ENCODE measurements around the gene MMP21. TPM values are rescaled to one million over a fixed set of nuclear protein-coding genes. Genes with fewer than 3 reads are reported as not detected.

MMP21 gene, protein sequence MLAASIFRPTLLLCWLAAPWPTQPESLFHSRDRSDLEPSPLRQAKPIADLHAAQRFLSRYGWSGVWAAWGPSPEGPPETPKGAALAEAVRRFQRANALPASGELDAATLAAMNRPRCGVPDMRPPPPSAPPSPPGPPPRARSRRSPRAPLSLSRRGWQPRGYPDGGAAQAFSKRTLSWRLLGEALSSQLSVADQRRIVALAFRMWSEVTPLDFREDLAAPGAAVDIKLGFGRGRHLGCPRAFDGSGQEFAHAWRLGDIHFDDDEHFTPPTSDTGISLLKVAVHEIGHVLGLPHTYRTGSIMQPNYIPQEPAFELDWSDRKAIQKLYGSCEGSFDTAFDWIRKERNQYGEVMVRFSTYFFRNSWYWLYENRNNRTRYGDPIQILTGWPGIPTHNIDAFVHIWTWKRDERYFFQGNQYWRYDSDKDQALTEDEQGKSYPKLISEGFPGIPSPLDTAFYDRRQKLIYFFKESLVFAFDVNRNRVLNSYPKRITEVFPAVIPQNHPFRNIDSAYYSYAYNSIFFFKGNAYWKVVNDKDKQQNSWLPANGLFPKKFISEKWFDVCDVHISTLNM
- 0.12 TPM in 1 of 2 replicates, not detected in the other for total RNA-seq

DNA sequence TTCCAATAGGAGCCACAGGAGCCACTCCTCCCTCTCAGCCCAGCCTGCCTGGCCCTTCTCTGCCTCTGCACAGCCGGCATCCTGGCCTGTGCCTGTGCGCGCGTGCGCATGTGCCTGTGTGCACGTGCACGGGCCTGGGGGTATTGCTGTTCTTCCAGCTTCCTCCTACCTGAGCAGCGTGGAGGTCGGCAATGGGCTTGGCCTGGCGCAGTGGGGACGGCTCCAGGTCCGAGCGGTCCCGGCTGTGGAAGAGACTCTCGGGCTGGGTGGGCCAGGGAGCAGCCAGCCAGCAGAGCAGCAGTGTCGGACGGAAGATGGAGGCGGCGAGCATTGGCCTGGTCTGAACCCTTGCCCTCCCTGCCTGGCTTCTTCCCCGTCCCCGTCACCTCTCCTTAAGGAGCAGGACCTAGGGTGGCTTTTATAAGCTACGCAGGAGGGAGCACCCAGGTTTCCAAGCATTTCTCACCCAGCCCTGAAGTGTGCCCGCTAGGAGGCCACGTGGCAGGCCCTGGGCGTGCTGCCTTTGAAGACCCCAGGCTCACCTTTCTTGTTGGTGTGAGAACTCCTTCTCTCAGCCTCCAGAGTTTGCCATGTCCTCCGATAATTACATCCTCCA, at the start of gene MMP21:
Gene MMP21, minus strand, starts transcription at position 331 of the 616 bp plus-strand sequence. Its CDS starts 0 bp downstream, at position 331.

DNA sequence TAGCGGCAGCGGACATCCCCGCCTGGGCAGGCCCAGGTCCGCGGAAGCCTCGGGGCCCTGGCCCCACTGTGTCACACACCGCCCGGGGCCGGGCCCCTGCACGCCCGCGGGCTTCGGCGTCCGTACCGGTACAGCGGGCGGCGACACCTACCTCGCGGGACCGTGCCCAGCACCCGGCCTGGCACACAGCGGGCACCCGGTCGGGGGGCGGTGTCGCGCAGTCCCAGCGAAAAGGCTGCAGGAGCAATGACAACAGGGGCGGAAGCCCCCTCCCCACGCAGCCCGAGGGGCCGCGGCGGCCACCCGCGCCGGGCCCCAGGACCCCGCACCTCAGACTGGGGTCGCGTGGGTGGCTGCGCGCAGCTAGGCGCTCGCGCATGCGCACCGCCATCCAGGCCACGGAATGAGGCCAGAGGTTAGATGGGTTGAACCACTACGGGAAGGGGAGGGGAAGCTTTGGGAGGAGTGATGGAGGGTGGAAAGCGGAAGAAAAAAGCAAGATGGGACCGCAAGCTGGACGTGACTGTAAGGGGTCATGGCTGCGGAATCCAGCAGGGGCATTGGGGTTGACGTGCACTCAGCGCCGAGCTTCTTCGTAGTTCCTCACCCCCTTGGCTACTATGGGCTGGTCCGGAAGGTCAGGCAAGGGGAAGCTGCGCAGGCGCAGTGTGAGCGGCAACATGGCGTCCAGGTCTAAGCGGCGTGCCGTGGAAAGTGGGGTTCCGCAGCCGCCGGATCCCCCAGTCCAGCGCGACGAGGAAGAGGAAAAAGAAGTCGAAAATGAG, 47.4 kb upstream of the MMP21 start, which contains the start of the genes BCCIP and UROS:
Gene BCCIP, plus strand, starts transcription at position 669 of the 785 bp plus-strand sequence. Its CDS starts 12 bp downstream, at position 681.
Gene UROS, minus strand, starts transcription at position 381 of the 785 bp plus-strand sequence. CDS start 6,759 bp downstream, outside the sequence.

DNA sequence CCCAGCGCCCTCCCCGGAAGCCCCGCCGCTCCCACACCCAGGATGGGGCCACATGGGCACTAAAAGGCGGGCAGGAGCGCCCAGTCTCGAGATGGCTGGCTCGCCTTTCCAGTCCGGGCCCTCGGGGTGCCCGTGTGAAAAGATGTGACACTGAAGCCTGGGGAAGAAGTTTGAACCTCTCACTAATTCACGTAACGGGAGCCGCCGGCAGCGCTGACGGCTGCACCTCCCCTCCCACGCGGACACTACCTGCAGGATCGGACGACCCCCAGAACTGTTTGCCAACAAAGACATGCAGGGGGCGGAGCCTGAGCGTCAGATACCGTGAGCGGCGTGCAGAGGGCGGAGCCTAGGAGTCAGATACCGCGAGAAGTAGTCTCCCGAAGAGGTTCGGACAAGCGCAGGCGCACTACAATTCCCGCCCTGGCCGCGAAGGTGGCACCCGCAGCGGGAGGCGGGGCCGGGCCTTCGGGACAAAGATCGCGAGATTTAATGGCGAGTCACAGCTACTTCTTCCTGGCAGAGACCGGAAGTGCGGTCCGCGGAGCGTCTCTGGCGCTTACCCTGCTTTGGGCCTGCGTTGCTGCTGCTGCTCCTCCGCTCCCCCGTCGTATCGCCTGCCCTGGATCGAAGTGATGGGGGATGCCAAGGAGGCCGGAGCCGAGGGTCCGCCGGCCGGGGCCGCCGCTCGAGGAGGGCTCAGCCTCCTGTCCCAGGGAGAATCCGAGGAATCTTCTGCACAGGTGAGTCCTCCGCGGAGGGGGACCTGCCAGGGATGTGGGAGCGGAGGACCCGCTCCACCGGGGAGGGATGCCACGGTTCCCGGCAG, 56.2 kb downstream of the MMP21 start, which contains the start of gene EDRF1:
Gene EDRF1, plus strand, starts transcription at position 537 of the 829 bp plus-strand sequence. Its CDS starts 99 bp downstream, at position 636.

Small RNA genes lying within 50 kb of the gene (small RNA-seq; reads per million reads assigned to genes)
- not detected for gene MIR4484

Other genes with a start within 250 kb of the MMP21 start
- 0.24 and 0.32 TPM in 2 replicates for gene TEX36, start 92.7 kb downstream of the MMP21 start, total RNA-seq
- 18.6 and 27.7 TPM in 2 replicates for gene EDRF1, start 56.1 kb downstream of the MMP21 start, total RNA-seq
- gene UROS, start 47.4 kb upstream of the MMP21 start, total RNA-seq: 58.4 and 76.0 TPM in 2 replicates
- 21.6 and 24.9 TPM in 2 replicates for gene BCCIP, start 47.7 kb upstream of the MMP21 start, total RNA-seq
- gene DHX32, start 105.5 kb upstream of the MMP21 start, total RNA-seq: 31.6 and 35.2 TPM in 2 replicates
- 1.5 and 2.1 TPM in 2 replicates for gene FANK1, start 120.7 kb upstream of the MMP21 start, total RNA-seq